ENCODE results near the gene PCNX1.
"Not testable (repeated sequence)": the region's sequence is repeated elsewhere in the genome, so short reads cannot be mapped to it uniquely, and the experiment has no call there.

PCNX1 gene

GRCh38 chr14:70915415-70915814 lies 8.2 kb downstream of the PCNX1 start:
- DNase-seq (ENCODE audit: low read depth in 2 of 2, low spot score in 1 of 2) = no peak

GRCh38 chr14:70916300-70916699 lies 9.0 kb downstream of the PCNX1 start:
- no peak for DNase-seq (ENCODE audit: low read depth in 2 of 2, low spot score in 1 of 2)

DNA sequence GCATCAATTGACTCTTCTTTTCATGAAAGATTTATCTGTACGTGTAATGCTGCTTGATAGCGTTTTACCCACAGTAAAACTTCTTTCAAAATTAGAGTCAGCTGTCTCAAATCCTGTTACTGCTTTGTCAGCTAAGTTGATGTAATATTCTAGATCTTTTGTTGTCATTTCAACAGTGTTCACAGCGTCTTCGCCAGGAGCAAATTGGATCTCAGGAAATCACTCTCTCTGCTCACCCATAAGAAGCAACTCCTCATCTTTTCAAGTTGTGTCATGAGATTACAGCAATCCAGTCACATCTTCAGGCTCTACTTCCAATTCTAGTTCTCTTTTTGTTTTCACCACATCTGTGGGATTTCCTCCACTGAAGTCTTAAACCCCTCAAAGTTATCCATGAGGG lies 9.5 kb downstream of the PCNX1 start:
- DNase-seq (ENCODE audit: low read depth in 2 of 2, low spot score in 1 of 2) = no peak

DNA sequence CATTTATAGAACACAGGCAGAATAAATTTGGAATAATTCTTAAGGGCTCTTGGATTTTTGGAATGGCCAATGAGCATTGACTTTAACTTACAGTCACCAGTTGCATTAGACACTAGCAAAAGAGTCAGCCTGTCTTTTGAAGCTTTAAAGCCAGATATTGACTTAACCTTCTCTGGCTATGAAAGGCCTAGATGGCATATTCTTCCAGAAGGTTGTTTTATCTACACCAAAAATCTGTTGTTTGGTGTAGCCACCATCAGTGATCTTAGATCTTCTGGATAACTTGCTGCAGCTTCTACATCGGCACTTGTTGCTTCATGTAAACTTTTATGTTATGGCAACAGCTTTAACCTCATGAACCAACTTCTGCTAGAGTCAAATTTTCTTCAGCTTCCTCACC lies 10.4 kb downstream of the PCNX1 start:
- DNase-seq (ENCODE audit: low read depth in 2 of 2, low spot score in 1 of 2) = no peak

DNA sequence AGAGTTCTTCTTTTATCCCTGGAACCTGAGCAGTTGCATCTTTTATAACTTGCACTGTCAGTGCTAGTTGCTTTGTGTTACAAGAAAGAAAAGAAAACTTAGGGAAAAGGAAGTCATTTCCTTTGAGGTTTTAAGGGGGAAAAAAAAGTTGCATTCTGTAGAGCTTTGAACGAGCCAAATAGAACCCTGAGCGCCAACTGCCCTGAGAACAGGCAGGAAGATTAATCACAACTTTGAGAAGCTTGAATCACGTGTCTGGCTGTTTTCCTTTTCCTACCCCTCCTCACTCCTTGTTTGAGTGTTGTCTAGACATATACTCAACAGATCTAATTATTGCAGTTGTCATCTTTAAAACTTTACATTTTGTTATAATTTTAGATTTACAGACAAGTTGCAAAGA lies 12.5 kb downstream of the PCNX1 start:
- DNase-seq (ENCODE audit: low read depth in 2 of 2, low spot score in 1 of 2) = no peak

DNA sequence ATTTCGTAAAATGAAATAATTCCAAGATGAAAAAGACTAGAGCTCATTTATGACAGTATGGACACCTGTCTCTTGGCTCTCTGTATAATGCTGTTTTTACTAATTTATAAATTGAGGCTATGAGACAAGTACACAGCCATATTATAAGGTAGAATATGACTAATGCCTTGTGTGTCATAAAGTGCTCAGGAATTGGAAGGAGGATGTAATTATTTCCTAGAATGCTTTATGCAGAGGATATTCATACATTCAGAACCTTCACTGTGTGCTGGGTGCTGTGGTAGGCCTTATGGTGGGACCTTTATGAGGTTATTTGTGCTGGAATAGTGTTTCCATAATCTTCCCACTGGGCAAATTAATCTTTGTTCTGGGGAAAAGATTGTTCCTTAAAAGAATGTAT lies 13.3 kb downstream of the PCNX1 start:
- no peak for DNase-seq (ENCODE audit: low read depth in 2 of 2, low spot score in 1 of 2)

DNA sequence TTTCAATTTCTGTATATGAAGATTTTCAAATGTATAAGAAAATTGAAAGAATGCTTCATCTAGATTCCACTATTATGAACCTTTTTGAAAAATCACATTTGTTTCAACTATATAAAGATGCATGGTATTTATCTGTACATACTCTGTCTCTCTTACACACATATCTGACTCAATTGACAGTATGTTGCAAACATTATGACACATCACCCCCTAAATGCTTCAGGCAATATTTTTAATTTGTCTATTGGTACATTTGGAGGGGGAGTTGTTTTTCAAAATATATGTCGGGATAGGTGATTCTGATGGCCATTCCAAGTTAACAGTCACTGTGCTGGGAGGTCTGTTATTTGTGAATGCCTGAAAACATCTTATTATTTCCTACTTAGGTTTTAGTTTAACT lies 14.4 kb downstream of the PCNX1 start:
- no peak for DNase-seq (ENCODE audit: low read depth in 2 of 2, low spot score in 1 of 2)

- no peak for DNase-seq (ENCODE audit: low read depth in 2 of 2, low spot score in 1 of 2)
Measured at GRCh38 chr14:70924521-70924920, 17.3 kb downstream of the PCNX1 start.

GRCh38 chr14:70926235-70926830 lies 19.1 kb downstream of the PCNX1 start:
- no peak for DNase-seq (ENCODE audit: low read depth in 2 of 2, low spot score in 1 of 2)

GRCh38 chr14:70931008-70931407 lies 23.7 kb downstream of the PCNX1 start:
- no peak for DNase-seq (ENCODE audit: low read depth in 2 of 2, low spot score in 1 of 2)

- DNase-seq (ENCODE audit: low read depth in 2 of 2, low spot score in 1 of 2) = no peak
Measured at GRCh38 chr14:70934084-70934483, 26.8 kb downstream of the PCNX1 start.

DNA sequence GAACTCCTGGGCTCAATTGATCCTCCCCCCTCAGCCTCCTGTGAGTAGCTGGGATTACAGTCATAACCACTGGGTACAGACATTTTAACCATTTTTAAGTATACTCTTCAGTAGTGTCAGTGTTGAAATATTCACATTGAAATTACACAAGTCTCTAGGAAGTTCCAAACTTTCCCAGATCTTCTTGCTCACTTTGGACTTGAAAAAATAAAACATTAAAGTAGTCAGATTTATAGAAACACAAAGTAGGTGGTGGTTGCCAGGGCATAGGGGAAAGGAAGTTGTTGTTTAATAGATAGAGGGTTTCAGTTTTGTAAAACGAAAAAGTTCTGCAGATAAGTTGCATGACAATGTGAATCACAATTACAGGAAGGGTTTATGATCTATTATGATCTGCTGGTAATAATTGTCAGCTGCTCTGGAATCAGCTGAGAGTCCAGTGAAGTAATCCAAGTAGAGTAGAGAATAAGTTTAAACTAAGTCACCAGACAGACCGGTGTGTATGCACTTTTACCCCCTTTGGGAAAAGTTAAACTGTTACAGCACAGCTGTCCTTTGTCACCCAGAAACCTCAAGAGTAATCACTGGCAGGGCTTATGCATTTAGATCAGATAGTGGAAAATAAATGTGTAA lies 27.4 kb downstream of the PCNX1 start:
- DNase-seq (ENCODE audit: low read depth in 2 of 2, low spot score in 1 of 2) = no peak

- no peak for DNase-seq (ENCODE audit: low read depth in 2 of 2, low spot score in 1 of 2)
Measured at GRCh38 chr14:70935135-70935534, 27.9 kb downstream of the PCNX1 start.

- DNase-seq (ENCODE audit: low read depth in 2 of 2, low spot score in 1 of 2) = not testable (repeated sequence)
Measured at GRCh38 chr14:70939693-70940092, 32.4 kb downstream of the PCNX1 start.

DNA sequence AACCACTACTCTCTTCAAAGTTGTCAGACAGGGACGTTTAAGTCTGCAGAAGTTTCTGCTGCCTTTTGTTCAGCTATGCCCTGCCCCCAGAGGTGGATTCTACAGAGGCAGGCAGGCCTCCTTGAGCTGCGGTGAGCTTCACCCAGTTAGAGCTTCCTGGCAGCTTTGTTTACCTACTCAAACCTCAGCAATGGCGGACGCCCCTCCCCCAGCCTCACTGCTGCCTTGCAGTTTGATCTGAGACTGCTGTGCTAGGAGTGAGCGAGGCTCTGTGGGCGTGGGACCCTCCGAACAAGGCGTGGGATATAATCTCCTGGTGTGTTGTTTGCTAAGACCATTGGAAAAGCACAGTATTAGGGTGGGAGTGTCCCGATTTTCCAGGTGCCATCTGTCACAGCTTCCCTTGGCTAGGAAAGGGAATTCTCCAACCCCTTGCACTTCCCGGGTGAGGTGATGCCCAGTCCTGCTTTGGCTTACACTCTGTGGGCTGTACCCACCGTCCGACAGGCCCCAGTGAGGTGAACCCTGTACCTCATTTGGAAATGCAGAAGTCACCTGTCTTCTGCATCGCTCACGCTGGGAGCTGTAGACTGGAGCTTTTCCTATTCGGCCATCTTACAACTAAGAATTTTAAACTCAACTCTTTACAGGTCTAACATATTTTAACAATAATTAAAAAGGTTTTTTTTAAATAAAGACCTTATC lies 34.5 kb downstream of the PCNX1 start:
- peak; percentile 29 to 44 for DNase-seq (ENCODE audit: low read depth in 2 of 2, low spot score in 1 of 2)

DNA sequence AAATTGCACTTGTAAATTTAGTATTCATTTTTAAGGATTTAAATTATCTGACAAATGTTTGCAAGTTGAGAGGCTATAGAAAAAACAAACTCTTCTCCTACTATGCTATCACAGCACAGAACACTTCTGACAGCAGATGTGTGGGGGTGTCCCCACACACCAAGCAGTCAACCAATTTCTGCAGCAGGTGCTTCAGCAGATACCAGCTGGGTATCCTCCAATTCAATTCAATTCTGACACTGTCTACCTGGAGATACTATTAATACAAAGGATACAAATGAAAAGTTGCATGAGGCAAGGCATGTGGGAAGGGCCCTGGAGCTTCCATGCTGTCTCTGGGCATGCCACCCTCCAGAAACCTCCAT lies 35.1 kb downstream of the PCNX1 start:
- no peak for DNase-seq (ENCODE audit: low read depth in 2 of 2, low spot score in 1 of 2)

- DNase-seq (ENCODE audit: low read depth in 2 of 2, low spot score in 1 of 2) = not testable (repeated sequence)
Measured at GRCh38 chr14:70942721-70943120, 35.5 kb downstream of the PCNX1 start.

DNA sequence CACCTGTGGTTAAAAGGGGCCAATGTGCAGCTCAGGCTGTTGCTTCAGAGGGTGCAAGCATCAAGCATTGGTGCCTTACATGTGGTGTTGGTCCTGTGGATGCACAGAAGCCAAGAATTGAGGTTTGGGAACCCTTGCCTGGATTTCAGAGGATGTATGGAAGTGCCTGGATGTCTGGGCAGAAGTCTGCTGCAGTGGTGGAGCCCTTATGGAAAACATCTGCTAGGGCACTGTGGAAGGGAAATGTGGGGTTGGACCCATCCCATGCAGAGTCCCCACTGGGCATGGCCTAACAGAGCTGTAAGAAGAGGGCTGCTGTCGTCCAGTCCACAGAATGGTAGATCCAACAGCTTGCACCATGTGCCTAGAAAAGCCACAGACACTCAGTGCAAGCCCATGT lies 36.6 kb downstream of the PCNX1 start:
- no peak for DNase-seq (ENCODE audit: low read depth in 2 of 2, low spot score in 1 of 2)

GRCh38 chr14:70947739-70948138 lies 40.5 kb downstream of the PCNX1 start:
- DNase-seq (ENCODE audit: low read depth in 2 of 2, low spot score in 1 of 2) = no peak

DNA sequence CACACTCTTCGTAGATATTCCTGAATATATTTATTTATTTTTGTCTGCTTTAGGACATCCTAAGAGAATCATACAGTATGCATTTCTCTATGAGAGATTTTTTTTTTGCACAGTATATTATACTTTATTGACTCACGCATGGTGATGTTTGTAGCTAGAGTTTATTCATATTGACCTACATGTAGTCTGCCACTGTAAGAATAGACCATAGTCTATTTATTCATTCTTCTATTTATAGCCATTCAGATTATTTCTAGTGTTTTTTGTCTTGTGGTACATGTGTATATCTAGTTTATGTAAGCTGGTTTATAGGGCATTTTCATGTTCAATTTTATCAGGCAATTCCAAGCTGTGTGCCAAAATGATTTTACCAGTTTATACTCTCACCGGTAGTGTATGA lies 45.2 kb downstream of the PCNX1 start:
- DNase-seq (ENCODE audit: low read depth in 2 of 2, low spot score in 1 of 2) = no peak

- no peak for DNase-seq (ENCODE audit: low read depth in 2 of 2, low spot score in 1 of 2)
Measured at GRCh38 chr14:70954068-70954467, 46.8 kb downstream of the PCNX1 start.

DNA sequence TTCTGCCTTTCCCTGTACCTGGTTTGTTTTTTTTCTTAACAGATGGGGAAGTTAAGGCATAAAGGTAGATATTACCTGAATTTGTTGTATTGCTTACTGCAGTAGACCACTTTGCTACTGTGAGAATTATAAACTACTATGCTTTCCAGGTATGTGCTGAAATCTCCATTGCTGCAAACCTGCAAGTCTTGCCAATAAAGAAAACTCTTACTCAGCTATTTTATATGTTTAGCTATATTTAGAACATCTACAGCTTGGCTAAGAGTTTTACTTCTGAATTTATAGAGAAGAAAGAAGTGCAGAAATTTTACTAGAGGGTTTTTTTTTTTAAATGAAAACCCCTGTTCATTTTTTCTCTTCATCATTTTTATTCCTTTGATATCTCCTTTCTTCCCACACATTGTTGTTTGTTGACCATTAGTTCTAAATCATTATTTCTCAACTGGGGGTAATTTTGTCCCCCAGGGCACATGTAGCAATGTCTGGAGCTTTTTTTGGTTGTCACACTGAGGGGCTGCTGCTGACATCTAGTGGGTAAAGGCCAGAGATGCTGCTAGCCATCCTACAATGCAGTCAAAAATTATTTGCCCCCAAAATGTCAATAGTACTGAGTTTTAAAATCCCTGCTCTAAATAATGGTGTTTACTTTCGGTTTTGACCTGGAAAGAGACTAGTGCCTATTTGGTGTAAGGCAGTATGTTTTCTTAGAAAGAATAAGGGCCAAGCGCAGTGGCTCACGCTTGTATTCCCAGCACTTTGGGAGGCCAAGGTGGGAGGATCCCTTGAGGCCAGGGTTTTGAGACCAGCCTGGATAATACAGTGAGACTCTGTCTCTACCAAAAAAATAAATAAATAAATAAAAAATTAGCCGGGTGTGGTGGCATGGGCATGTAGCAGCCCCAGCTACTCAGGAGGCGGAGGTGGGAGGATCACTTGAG lies 48.6 kb downstream of the PCNX1 start:
- peak in 1 of 2 donors; percentile 14 for DNase-seq (ENCODE audit: low read depth in 2 of 2, low spot score in 1 of 2)
